Upper lobe of left lung (tissue), 6 donors: Measurements from ENCODE around the gene PRKCZ. TPM values are rescaled to one million over a fixed set of nuclear protein-coding genes. Genes with fewer than 3 reads are reported as not detected.
"Not testable (repeated sequence)": the region's sequence is repeated elsewhere in the genome, so short reads cannot be mapped to it uniquely, and the experiment has no call there.

ENCODE experiments used
- ATAC-seq, 2 donors: fragments of 200-7000 bp; cut with Tn5 transposase; one replicate each; pipeline ENCODE4 v1.9.1; 2022; ENCODE audit warnings: mild to moderate bottlenecking in 2 of 2, moderate library complexity in 2 of 2; ENCODE audit not compliant: low FRiP score in 2 of 2
- DNase-seq, 2 donors: peaks; one replicate each; pipeline ENCODE4 v3.0.0-alpha.2; 2019 to 2020
- H3K27ac ChIP-seq, 4 donors: fragments of 200-600 bp; sonication (generic); one replicate each; pipeline ENCODE4 v1.5.1; 2016 to 2019
- H3K27me3 ChIP-seq, 4 donors: fragments of 200-600 bp; sonication (generic); one replicate each; pipeline ENCODE4 v1.5.1; 2017 to 2019
- H3K36me3 ChIP-seq, 4 donors: fragments of 200-600 bp; sonication (generic); one replicate each; pipeline ENCODE4 v1.5.1; 2016 to 2019
- H3K4me1 ChIP-seq, 4 donors: fragments of 200-600 bp; sonication (generic); one replicate each; pipeline ENCODE4 v1.5.1; 2018 to 2019
- H3K4me3 ChIP-seq, 4 donors: fragments of 200-600 bp; sonication (generic); one replicate each; pipeline ENCODE4 v1.5.1; 2017 to 2019; ENCODE audit warnings: mild to moderate bottlenecking in 2 of 4, moderate library complexity in 1 of 4
- H3K9me3 ChIP-seq, 4 donors: fragments of 200-600 bp; sonication (generic); one replicate each; pipeline ENCODE4 v1.5.1; 2018 to 2019
- EP300 ChIP-seq, 4 donors: sonication (generic); formaldehyde crosslinking; IDR thresholded peaks; one replicate each; pipeline ENCODE4 v1.5.1; 2017; ENCODE audit warnings: antibody characterized with exemption in 4 of 4, control low read depth in 2 of 4
- POLR2A ChIP-seq, 4 donors: fragments of 450-650 bp; IDR thresholded peaks; one replicate each; pipeline ENCODE4 v1.5.1; 2016 to 2017; ENCODE audit warnings: antibody characterized with exemption in 4 of 4, mild to moderate bottlenecking in 2 of 4
- POLR2AphosphoS5 ChIP-seq, 2 donors: sonication (generic); formaldehyde crosslinking; IDR thresholded peaks; one replicate each; pipeline ENCODE4 v1.5.1; 2017; ENCODE audit warnings: antibody characterized with exemption in 2 of 2
- WGBS, 2 donors: methylation state at CpG; one replicate each; pipeline ENCODE4 v1.1.5; 2017 to 2018; 5-methylcytosine and 5-hydroxymethylcytosine counted together
- total RNA-seq, 6 donors: library from RNA; depleted of rRNA in 4 of 6; stranded (reverse); fragments of >200 nt in 4 of 6; gene quantifications; one replicate each; pipeline versions ENCODE4 v1.1.0 to v1.2.1, GENCODE V29; 2016 to 2021
- TF ChIP-seq, protein P1 (sequence below), 6 experiments: fragments of 450-650 bp in 4 of 6; fragments of 200-600 bp in 2 of 6; sonication (generic) in 2 of 6; IDR thresholded peaks; one replicate each; pipeline ENCODE4 v1.5.1; 2016 to 2019; ENCODE audit warnings: antibody characterized with exemption in 6 of 6
- donor health status: DM: no; HTN: no; CAD: no; lungs with moderate emphysema.
- donor health status: DM: no; HTN: yes; CAD: no; lungs with severe emphysema.

Gene PRKCZ
- total RNA-seq, 6 donors from 2014 or later, result 107 to 169 (median 138) TPM

DNA sequence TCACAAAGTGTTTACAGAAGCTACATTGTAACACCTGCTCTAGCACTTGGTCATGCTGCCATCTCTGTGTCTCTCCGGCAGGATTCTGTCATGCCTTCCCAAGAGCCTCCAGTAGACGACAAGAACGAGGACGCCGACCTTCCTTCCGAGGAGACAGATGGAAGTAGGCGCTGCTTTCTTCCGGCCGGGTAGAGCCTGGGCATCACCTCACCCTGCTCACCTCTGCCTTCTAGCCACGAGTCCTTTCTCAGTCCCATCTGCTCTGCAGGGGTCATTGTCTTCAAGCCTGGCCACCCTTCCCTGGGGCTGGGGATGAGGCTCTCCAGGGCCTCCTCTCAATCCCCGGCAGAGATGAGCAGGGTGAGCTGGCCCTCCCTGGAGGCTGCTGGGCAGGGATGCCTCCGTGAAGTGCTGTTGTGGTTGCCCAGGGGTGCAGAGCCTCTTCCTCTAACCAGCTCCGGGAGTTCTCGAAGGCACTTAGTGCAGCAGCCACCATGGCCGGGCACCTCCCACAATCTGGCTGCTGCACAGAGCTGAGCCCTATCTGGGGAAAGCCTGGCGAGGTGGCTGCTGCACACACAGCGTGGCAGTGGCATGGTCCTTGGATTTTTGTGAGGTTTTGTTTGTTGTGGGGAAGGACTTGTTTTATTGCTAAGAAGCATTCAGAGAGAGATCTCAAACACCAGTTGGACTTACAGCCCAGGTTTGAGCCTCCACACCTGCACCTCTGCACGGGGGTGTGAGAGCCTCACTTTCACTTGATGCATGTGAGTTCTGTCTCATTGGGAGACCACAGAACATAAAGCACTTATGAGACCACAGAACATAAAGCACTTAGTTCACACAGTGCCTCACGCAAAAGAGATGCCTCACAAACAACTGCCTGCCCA lies 96.0 kb downstream of the PRKCZ start:
- Histone ChIP-seq H3K36me3 (peaks cover 0 to 33% (median 16%) of the 10 kb centered on the region in 4 donors), H3K4me3 (no peak overlapping the region), H3K27me3 (no peaks in the 10 kb centered on the region), H3K27ac (peak overlapping the region in 2 of 4 donors; percentile 19 to 33), H3K4me1 (peaks cover 0 to 25% (median 16%) of the 10 kb centered on the region in 4 donors), H3K9me3 (no peaks in the 10 kb centered on the region)
- no peak for DNase-seq
- peak in 1 of 2 donors; percentile 9 for ATAC-seq
- TF ChIP-seq POLR2AphosphoS5 (IDR thresholded peaks at IDR 0.05) (no peak), POLR2A (IDR thresholded peaks at IDR 0.05) (no peak), EP300 (IDR thresholded peaks at IDR 0.05) (no peak)
- TF ChIP-seq, protein P1, sequence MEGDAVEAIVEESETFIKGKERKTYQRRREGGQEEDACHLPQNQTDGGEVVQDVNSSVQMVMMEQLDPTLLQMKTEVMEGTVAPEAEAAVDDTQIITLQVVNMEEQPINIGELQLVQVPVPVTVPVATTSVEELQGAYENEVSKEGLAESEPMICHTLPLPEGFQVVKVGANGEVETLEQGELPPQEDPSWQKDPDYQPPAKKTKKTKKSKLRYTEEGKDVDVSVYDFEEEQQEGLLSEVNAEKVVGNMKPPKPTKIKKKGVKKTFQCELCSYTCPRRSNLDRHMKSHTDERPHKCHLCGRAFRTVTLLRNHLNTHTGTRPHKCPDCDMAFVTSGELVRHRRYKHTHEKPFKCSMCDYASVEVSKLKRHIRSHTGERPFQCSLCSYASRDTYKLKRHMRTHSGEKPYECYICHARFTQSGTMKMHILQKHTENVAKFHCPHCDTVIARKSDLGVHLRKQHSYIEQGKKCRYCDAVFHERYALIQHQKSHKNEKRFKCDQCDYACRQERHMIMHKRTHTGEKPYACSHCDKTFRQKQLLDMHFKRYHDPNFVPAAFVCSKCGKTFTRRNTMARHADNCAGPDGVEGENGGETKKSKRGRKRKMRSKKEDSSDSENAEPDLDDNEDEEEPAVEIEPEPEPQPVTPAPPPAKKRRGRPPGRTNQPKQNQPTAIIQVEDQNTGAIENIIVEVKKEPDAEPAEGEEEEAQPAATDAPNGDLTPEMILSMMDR (IDR thresholded peaks at IDR 0.05), result no peak
- WGBS, 2 donors, result 86 to 90% methylated on average over 16 to 19 of the region's 19 CpGs

DNA sequence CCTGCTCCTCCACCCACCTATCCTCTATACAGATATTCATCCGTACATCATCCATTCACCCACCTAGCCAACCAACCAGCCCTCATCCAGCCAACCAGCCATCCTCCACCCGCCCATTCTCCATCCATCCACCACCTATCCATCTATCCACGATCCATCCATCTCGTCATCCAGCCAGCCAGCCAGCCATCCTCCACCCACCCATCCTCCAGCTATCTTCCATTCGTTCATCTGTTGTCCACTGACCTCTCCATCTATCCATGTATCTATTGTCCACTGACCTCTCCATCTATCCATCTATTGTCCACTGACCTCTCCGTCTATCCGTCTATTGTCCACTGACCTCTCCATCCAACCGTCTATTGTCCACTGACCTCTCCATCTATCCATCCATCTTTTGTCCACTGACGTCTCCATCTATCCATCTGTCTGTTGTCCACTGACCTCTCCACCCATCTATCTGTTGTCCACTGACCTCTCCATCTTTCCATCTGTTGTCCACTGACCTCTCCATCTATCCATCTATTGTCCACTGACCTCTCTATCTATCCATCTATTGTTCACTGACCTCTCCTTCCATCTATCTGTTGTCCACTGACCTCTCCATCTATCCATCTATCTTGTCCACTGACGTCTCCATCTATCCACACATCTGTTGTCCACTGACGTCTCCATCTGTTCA lies 96.8 kb downstream of the PRKCZ start:
- DNase-seq (no peak), ATAC-seq (no peak)
- H3K36me3 ChIP-seq, result peaks cover 0 to 39% (median 16%) of the 10 kb centered on the region in 4 donors
- 93 to 95% methylated on average over 11 of the region's 11 CpGs for WGBS, 2 donors
- no peak for TF ChIP-seq POLR2AphosphoS5 (IDR thresholded peaks at IDR 0.05)
- TF ChIP-seq POLR2A (IDR thresholded peaks at IDR 0.05), result no peak
- no peak for TF ChIP-seq EP300 (IDR thresholded peaks at IDR 0.05)
- TF ChIP-seq, protein P1 (IDR thresholded peaks at IDR 0.05), result no peak
- H3K9me3 ChIP-seq, result no peaks in the 10 kb centered on the region
- peak overlapping the region in 1 of 4 donors; percentile 33 for H3K27ac ChIP-seq
- H3K4me3 ChIP-seq, result no peak overlapping the region
- H3K4me1 ChIP-seq, result peaks cover 5 to 32% (median 17%) of the 10 kb centered on the region in 4 donors
- no peaks in the 10 kb centered on the region for H3K27me3 ChIP-seq

DNA sequence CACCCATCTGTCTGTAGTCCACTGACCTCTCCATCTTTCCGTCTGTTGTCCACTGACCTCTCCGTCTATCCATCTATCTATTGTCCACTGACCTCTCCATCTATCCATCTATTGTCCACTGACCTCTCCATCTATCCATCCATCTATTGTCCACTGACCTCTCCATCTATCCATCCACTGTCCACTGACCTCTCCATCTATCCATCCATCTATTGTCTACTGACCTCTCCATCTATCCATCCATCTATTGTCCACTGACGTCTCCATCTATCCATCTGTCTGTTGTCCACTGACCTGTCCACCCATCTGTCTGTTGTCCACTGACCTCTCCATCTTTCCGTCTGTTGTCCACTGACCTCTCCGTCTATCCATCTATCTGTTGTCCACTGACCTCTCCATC lies 97.7 kb downstream of the PRKCZ start:
- peak overlapping the region in 2 of 4 donors; percentile 80 to 83 for H3K27ac ChIP-seq
- WGBS, 2 donors, result 96% methylated on average over 5 of the region's 5 CpGs

DNA sequence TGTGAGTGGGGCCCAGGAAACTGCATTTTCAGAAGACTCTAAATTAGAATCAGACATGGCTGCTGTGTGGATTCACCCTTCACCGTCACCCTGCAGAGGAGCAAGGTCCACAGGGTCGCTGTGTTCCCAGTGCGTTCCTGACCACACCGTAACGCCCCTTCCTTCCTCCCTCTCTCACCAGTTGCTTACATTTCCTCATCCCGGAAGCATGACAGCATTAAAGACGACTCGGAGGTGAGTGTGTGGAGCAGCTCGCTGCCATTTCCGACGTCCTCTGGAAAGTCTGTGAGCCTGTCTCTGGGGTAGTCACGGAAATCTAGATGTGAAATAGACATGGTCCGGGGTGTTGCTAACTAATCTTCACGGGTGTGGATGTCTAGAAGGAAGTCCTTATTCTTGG lies 98.5 kb downstream of the PRKCZ start:
- Histone ChIP-seq H3K36me3 (peaks cover 0 to 42% (median 18%) of the 10 kb centered on the region in 4 donors), H3K27me3 (no peaks in the 10 kb centered on the region), H3K4me1 (peaks cover 5 to 33% (median 17%) of the 10 kb centered on the region in 4 donors), H3K9me3 (no peaks in the 10 kb centered on the region), H3K4me3 (peak overlapping the region in 1 of 4 donors; percentile 25), H3K27ac (peak overlapping the region; percentile 76 to 87 (median 82))
- DNase-seq, result peak in 1 of 2 donors; percentile 74
- peak; percentile 45 to 48 for ATAC-seq
- TF ChIP-seq POLR2AphosphoS5 (IDR thresholded peaks at IDR 0.05) (peak; percentile 90 to 92), EP300 (IDR thresholded peaks at IDR 0.05) (peak in 2 of 4 donors; percentile 71 to 84), POLR2A (IDR thresholded peaks at IDR 0.05) (peak in 1 of 4 donors; percentile 25)
- TF ChIP-seq, protein P1 (IDR thresholded peaks at IDR 0.05), result no peak
- 43 to 49% methylated on average over 11 to 14 of the region's 14 CpGs for WGBS, 2 donors

More for the DNA sequence above, 97.7 kb downstream of the PRKCZ start:
- H3K9me3 ChIP-seq, H3K27me3 ChIP-seq, ATAC-seq, DNase-seq, H3K4me3 ChIP-seq: not testable (repeated sequence)
- Histone ChIP-seq H3K4me1 (peaks cover 5 to 33% (median 17%) of the 10 kb centered on the region in 4 donors), H3K36me3 (peaks cover 0 to 38% (median 17%) of the 10 kb centered on the region in 4 donors)

DNA sequence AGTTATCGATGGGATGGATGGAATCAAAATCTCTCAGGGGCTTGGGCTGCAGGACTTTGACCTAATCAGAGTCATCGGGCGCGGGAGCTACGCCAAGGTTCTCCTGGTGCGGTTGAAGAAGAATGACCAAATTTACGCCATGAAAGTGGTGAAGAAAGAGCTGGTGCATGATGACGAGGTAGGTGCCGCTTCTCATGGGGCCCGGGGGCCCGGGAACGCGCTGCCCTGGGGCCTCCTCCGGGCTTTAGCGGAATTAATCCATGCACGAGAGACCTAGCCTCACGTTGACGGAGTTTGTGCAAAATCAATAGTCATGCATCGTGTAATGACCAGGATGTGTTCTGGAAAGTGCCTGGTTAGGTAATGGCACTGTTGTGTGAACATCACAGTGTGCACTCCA lies 100.6 kb downstream of the PRKCZ start:
- DNase-seq (no peak), ATAC-seq (peak in 1 of 2 donors; percentile 2)
- Histone ChIP-seq H3K9me3 (no peaks in the 10 kb centered on the region), H3K27ac (peak overlapping the region; percentile 52 to 86 (median 78)), H3K36me3 (peaks cover 0 to 40% (median 14%) of the 10 kb centered on the region in 4 donors), H3K4me1 (peaks cover 5 to 33% (median 17%) of the 10 kb centered on the region in 4 donors), H3K27me3 (no peaks in the 10 kb centered on the region), H3K4me3 (no peak overlapping the region)
- TF ChIP-seq POLR2A (IDR thresholded peaks at IDR 0.05), result no peak
- WGBS, 2 donors, result 59 to 75% methylated on average over 19 of the region's 19 CpGs
